Spleen (tissue), 7 donors: ENCODE measurements around the gene HSPA9.

Experiments
- POLR2AphosphoS5 ChIP-seq, 3 donors: sonication (generic); formaldehyde crosslinking; IDR thresholded peaks; one replicate each; pipeline ENCODE4 v1.5.1; 2017; ENCODE audit warnings: antibody characterized with exemption in 3 of 3
- TF ChIP-seq, protein P1 (sequence below), 11 experiments: fragments of 200-600 bp in 7 of 11; fragments of 450-650 bp in 4 of 11; sonication (generic) in 4 of 11; IDR thresholded peaks in 8 of 11; conservative IDR thresholded peaks in 3 of 11; 1 replicate in 7 of 11; 2 replicates in 4 of 11; pipeline versions ENCODE4 v1.4.0 to v1.8.0; 2016 to 2021; ENCODE audit warnings: antibody characterized with exemption in 11 of 11, inconsistent platforms in 4 of 11, mild to moderate bottlenecking in 1 of 11
- donor health status: DM: no; HTN: no; CAD: no; lungs with moderate emphysema.
- donor health status: DM: no; HTN: no; CAD: no.
- donor health status: DM: no; HTN: no; CAD: no.

DNA sequence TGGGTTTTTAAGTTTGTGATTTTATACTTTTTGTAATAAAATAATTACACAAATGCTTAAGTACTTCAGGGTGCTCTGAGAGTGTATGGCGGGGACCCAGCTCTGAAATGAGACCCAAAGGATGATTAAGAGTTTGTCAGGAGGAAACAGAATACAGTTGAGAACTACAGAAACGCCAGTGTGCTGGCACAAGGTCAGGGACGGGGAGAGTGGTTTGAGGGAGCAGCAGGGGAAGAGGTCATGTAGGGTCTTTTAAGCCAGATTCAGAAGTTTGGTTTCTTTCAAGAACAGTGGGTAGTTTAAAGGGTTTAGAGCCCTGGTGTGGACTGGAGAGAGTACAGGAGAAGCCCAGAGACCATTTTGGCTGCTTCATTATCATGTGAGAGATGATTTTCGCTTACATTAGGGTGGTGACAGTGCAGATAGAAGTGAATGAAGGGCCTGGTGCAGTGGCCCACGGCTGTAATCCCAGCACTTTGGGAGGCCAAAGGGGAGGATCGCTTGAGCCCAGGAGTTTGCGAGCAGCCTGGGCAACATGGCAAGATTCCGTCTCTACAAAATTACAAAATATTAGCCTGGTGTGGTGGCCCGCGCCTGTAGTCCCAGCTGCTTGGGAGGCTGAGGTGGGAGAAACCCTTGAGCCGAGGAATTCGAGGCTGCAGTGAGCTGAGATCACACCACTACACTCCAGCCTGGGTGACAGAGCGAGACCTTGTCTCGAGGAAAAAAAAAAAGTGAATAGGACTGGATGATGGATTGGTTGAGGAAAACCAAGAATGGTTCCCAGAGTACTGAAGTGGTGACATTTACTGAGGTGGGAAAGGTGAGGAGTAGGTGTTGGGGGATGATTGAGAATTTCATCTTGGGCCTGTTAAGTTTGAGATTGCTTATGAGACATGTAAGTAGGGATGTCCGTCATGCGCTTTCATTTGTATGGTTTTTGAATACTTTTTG, 30.7 kb downstream of the HSPA9 start:
- TF ChIP-seq, protein P1, sequence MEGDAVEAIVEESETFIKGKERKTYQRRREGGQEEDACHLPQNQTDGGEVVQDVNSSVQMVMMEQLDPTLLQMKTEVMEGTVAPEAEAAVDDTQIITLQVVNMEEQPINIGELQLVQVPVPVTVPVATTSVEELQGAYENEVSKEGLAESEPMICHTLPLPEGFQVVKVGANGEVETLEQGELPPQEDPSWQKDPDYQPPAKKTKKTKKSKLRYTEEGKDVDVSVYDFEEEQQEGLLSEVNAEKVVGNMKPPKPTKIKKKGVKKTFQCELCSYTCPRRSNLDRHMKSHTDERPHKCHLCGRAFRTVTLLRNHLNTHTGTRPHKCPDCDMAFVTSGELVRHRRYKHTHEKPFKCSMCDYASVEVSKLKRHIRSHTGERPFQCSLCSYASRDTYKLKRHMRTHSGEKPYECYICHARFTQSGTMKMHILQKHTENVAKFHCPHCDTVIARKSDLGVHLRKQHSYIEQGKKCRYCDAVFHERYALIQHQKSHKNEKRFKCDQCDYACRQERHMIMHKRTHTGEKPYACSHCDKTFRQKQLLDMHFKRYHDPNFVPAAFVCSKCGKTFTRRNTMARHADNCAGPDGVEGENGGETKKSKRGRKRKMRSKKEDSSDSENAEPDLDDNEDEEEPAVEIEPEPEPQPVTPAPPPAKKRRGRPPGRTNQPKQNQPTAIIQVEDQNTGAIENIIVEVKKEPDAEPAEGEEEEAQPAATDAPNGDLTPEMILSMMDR (IDR thresholded peaks at IDR 0.05 in 8 of 11, conservative IDR thresholded peaks at IDR 0.05 in 3 of 11) = no peak
- no peak for TF ChIP-seq POLR2AphosphoS5 (IDR thresholded peaks at IDR 0.05)
